GM15510 (cell line): ENCODE measurements around the gene MAN1C1.

ENCODE experiments used
- POLR2A ChIP-seq: IDR thresholded peaks from 3 replicates; pipeline ENCODE4 v1.6.1; 2011; ENCODE audit warnings: borderline replicate concordance; ENCODE audit not compliant: insufficient read length; ENCODE audit errors: extremely low read depth

MAN1C1 gene

DNA sequence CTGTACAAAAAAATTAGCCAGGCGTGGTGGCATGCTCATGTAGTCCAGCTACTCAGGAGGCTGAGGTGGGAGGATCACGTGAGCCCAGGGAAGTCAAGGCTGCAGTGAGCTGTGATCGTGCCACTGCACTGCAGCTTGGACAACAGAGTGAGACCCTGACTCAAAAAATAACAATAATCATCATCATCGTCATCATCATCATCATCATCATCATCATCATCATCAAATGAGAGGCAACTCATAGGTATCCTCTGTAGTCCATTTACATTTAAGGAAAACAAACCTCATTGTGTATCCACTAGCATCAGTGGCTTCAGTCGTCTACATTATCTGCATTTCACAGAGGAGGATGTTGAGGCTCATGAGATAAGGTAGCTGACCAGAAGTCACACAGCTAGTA lies 114.6 kb downstream of the MAN1C1 start:
- TF ChIP-seq POLR2A, result no peak

DNA sequence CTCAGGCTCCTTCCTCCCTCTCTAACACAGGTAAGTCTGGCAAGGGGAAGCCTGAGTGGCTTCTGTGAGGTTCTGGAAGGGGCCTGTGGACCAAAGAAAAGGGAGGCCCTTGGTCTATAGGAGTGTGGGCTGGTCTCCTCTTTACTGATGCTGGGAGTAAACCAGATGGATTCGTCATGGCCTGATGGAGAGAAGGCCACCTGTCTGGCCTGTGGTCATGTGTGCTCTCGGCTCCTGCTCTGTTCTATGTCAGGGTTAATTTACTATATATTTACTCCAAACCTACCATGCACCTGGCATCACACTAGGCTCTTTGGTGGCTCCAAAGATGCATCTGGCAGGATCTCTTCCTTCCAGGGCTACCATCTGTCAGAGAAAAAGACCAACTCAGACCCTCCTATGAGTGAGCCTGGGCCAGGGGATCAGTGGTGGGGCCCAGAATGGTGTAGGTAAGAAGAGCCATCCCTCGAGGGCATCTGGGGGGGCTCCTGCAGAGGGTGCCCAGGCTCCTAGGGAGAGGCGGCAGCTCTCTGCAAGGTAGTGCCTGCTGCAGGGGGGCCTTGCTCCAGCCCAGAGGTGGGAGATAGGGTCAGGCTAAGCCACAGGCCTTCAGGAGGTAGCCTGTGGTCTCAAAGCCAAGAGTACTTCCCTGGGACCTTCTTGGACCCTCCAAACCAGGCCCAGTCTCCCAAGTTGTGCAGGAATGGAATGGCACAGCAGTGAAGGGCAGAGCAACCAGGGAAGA lies 115.2 kb downstream of the MAN1C1 start:
- no peak for TF ChIP-seq POLR2A

DNA sequence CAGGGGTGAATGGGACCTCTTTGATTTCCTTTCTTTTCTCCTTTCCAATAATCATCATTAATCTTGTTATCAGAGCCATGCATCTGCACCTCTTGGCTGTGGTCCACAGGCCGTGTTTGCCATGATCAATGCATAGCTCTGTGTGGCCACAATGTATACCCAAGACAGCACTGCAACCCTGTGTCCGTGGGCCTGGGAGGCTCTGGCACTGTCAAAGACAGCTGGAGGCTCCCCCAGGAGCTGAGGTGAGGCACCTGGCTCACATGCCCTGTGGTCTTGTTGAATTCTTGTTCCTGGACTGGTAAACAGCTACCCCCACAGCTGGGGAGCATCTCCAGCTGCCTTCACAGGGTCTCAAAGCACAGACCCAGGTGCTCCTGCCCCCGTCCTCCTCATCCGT lies 116.2 kb downstream of the MAN1C1 start:
- TF ChIP-seq POLR2A, result no peak

DNA sequence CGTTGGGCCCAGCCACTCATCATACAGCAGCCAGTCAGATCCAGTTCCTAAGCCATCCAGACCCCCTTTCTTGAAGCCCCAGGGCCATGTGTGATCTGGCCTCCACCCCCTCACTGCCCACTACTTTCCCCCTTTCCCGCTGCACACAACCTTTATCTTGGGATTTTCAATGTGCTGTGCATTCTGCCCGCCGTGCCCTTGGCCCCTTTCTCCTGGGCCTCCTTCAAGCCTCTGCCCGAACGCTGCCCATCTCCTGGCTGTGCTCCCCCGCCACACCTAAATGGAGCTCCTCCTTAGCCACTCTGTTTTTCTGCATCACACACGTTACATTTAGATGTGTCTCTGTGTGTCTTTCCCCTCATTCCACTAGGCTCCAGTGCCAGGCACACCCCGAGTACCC lies 116.7 kb downstream of the MAN1C1 start:
- TF ChIP-seq POLR2A, result no peak

DNA sequence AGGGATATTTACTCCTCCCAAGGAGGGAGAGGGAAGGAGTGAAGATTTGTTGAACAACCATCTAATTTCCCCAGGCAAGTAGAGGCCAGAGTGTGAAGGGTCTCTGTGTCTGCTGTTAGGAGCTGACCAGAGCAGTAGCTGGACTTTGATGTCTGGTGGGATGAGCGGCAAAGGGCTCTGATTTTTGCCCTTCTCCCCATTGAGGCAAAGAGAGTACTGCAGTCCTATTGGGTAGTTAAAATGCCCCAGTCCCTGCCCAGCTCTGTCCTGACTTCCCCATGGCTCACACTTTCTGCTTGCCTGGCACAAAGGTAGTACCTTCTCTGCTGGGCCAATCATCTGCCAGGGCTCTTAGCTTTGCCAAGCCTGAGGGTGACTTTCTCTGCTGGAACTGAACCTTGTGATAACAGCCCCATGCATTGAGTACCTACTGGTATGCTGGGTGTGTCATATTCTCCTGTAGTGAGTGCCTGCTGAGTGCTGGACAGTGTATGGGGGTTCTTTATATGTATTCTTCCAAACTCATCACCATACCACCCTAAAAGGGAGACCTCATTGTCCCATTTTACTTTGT lies 119.5 kb downstream of the MAN1C1 start:
- no peak for TF ChIP-seq POLR2A

DNA sequence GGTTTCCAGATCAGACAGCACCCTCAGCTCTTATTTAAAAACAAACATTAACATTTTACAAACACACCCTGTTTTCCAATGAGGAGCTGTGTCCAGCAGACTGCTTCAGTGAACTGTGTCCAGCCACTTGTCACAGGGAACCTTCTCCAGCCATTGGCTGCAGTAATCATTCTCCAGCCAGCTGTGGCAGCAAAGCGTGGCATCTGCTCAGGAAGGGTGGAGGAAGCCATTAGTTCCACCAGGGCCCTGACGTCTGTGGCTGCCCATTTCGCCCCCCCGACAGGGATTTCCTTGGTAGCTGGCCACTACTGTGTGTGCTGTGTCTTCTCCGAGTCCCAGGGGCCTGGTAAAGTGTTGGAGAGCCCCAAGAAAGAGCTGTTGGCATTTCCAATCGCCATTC lies 120.5 kb downstream of the MAN1C1 start:
- no peak for TF ChIP-seq POLR2A

DNA sequence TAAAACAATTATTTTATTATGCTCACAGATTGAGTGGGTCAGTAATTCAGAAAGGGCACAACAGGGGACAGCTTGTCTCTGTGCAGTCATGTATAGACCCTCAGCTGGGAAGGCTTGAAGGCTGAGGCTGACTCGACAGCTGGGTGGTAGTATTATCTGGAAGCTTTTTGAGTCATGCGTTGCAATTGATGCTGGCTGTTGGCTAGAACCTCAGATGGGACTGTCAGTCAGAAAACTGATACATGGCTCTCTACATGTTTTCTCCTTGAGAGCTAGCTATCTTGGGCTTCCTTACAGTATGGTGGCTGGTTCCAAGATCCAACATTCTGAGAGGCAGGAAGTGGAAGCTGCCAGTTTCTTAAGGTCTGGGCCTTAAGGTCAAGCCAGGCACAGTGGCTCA lies 121.9 kb downstream of the MAN1C1 start:
- no peak for TF ChIP-seq POLR2A

DNA sequence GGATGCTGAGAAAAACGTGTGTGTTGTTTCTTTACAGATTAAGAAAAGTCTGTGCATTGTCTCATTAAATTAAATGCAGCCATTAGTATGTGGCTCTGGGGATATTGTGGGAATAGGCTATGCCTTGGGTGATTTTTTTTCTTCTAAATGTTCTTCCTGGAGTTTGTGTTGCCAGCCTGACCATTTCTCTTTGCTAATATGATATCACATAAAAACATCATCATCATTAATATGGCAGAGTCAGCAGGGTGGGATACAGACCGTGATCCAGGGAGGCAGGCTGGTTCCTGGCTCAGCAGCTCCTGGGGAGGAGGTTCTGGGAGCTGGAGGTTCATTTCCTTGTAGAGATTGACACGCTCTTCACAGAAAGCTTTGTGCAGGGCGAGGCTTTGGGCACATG lies 122.8 kb downstream of the MAN1C1 start:
- no peak for TF ChIP-seq POLR2A

DNA sequence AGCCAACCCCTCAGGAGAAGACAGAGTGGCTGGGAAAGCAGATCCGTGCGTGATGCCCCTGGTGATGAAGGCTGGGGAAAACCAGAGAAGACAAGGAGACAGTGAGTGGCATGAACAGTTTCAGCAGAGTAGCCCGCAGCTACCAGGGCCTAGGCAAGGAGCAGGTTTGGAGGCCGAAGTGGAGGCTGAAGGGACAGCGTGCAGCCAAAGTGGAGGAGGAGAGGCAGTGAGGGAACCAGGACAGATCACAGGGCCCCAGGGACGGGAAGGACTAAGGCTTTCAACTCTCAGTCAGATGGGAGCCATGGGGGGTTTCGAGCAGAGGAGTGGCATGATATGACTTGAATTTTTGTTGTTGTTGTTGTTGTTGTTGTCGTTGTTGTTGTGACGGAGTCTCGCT lies 123.5 kb downstream of the MAN1C1 start:
- no peak for TF ChIP-seq POLR2A

DNA sequence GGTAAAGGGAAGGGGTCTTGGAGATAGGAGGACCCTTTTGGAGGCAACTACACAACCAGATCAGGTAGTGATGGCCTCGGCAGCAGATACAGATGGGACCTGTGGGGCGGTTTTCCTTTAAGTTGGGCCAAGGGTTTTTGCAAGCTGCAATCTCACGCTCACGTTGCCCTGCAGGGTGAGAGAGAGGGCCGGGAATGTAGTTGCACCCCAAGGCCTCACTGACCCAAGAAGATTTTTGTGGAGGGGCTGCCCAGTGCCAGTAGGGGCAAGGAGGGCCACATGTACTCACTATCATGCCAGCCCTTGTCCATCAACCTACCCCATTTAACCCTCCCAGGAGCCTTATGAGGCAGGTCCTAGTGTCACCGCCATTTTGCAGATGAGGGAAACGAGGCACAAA lies 125.7 kb downstream of the MAN1C1 start:
- no peak for TF ChIP-seq POLR2A

DNA sequence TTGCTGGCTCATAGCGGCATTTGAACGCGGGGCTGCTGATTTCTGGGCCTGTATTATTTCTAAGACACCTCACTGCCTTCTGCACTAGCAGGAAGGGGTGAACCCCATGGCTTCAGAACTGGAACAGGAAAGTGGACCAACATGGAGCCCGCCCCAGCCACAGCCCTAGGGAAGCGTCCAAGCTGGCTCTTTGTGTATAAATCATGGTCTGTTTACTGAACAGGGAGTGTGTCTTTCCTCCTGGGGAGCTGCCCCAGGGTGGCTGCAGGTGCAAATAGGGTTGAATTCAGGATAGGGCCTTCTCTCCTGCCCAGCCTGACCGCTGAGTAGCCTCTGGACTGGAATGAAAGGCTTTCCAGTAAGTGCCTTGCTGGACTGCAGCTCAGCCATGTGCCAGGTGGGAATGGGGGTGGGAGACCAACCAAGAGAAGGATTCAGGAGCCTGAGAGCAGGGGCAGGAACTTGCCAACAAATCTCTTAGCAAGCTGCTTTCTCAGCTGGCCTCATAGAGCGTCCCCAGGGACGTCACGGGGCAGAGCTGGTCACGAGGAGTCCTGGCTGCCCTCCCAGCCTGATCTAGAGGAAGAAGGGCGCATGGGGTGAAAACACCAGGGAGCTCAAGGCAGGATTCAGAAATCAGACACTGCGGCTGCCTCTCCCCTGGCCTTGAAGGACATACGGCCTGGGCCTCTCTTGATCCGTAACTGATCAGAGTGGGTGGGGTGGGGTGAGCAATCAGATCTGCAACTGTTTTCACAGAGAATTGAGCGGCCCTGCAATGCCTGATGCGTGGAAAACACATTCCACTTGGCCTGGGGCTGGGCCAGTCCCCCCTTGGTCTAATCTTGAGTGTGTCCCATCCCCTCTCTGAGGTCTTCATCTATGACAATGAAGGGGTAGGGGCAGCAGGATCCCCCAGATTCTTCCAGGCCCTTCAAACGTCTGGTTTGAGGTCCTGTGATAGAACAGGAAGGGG lies 126.9 kb downstream of the MAN1C1 start:
- TF ChIP-seq POLR2A, result no peak

DNA sequence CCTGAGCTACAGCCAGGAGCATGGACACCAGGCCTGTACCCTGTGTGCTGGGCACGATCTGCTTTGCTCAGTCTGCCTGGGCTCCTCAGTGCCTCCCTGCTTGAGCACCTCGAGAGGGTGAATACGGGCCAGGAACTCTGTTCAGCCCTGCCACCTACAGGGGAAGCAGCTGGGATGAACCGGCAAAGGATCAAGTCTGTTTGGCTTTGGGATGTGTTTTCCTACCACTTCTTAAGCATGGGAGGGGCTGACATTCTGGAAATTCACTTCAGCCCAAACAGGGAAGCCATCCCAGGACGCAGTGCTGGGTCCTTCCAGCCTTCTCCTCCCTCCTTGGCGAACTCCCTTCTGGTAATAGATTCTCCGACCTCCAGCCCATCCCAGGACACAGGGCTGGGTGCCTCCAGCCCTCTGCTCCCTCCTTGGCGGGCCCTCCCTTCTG lies 127.6 kb downstream of the MAN1C1 start:
- TF ChIP-seq POLR2A, result no peak

DNA sequence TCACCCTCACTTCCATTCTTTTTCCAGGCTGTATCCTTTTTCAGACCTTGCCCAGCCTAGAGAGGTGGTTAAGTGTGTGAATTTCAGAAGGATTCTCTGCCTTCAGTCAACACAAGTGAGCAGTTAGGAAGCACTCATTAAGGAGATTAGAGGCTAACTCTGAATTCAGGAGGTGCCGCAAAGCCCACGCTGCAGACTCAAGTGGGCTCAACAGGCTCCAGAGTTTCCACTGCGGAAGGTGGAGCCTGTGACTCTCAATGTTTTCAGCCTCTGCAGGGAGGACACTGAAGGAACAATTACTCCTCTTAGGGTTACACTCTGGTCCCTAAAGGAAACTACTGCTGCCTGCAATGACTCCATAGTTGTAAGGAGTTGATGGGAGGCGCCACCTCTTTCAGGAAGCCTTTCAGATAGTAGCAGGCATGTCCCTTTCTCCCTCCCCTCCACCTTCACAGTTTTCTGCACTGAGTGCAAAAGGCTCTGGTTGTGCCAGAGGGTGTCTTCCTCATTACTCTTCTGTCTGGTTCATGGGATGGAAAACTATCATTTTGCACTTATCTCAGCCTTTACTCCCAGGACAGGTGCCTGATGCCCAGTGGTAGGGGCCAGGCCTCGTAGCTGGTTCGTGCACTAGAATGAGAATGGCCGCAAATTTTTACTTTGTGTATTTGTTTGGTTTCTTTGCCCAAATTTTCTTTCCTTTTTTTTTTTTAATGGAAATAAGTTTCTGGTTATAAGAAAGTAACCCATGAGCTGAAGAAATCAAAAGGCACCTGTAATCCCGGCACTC lies 128.2 kb downstream of the MAN1C1 start:
- no peak for TF ChIP-seq POLR2A

DNA sequence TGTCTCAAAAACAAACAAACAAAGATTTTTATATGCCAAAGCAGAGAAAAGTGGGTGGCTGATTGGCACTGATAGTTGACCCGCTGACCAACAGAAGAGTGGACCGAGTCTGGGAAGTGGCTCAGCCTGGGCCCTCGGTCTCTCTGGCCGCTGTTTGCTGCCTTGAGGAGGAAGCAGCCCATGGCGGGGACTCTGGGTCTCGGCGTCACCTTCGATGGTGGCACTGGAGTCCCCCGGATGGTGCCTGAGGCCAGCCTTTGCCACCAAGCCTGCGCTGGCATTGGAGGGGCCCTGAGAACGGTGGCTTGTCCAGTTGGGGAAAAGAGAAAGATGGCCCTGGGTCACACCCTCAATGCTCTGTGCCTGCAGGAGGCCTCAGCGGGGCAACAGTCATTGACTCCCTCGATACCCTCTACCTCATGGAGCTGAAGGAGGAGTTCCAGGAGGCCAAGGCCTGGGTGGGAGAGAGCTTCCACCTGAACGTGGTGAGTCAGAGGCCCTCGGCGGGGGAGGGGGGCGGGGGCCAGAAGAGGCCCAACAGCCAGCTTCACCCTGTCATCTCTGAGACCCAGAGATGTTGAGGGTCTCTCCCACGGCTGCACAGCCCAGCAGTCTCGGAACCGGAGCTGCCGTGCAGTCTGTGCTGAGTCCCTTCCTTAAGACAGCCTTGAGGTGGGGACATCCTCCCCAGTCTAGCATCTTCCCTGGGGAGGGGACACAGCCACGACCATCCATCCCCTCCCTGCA lies 129.9 kb downstream of the MAN1C1 start:
- TF ChIP-seq POLR2A, result no peak

DNA sequence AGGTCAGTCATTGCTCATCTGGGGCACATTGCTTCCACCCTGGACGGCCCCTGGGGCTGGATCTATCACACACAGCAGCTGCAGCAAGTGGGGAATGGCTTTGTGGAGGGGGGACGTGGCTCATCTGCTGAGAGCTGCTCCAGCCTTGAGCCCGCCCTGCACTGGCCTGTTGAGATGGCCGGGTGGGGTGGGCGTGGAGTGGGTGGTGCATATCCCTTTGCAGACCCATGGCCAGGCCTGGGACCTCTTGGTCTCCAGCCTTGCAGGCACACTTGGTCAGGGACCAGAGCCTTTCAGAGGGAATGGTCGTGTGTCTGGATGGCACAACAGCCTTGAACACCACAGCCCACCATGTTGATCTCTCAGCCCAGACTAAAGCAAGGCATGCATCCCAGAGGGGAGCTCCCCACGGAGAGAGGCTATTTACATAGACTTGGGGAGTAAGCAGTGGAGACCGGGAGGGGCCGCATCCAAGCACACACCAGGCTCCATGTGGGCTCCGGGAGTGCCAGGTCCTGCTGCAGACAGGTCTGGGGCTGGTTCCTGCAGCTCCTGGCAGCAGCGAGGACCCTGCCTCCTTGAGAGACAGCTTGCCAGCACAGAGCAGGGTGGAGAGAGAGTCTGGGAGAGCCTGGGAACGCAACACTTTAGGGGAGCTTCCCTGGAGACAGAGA lies 130.6 kb downstream of the MAN1C1 start:
- no peak for TF ChIP-seq POLR2A
